Measurements from ENCODE around the gene NCAPG.
"Not testable (repeated sequence)": the region's sequence is repeated elsewhere in the genome, so short reads cannot be mapped to it uniquely, and the experiment has no call there.

NCAPG gene

DNA sequence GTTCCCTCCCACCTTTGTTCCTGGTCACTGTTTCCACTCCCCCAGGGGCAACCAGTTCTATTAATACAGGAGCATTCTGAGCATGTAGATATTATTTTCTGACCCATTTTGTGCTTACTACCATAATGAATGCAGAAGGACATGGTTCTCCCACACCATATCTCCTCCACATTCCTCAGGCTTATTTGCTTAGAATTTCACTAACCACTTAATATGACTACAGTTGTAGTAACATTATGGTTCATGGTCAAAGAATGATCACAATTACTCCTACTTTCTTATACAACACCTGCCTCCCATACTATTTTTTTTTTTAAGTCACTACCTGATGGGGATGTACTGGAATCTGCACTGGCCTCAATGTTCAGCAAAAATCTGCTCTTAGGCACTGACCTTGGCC is 21.8 kb upstream of the NCAPG start:
- no peak for DNase-seq

DNA sequence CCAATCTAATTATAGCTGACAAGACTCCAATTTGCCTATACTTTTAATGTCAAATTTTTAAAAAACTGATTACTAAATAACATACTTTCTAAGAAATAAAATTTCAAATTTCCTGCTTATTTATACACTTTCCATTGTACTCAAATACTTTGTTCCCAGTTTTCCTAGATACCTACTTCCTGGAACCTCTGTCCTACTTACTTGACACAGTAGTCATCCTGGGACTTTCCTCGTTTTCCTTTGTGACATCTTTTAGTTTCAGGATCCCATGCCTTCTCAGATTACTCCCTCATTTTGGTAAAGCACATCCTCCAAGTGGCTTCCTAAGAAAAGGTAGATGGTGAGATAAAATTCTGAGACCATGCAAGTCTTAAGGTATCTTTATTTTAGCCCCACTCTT is 16.0 kb upstream of the NCAPG start:
- no peak for DNase-seq

GRCh38 chr4:17797808-17798207 is 13.0 kb upstream of the NCAPG start:
- DNase-seq = no peak

- no peak for DNase-seq
These were observed 5.1 kb upstream of the NCAPG start for GRCh38 chr4:17805580-17806155.

- DNase-seq = no peak
These were observed 3.3 kb upstream of the NCAPG start for GRCh38 chr4:17807446-17807845.

- no peak for DNase-seq
These were observed 1.1 kb upstream of the NCAPG start for GRCh38 chr4:17809667-17810066.

GRCh38 chr4:17811078-17811603 is 362 bp downstream of the NCAPG start:
- DNase-seq = peak; percentile 3

DNA sequence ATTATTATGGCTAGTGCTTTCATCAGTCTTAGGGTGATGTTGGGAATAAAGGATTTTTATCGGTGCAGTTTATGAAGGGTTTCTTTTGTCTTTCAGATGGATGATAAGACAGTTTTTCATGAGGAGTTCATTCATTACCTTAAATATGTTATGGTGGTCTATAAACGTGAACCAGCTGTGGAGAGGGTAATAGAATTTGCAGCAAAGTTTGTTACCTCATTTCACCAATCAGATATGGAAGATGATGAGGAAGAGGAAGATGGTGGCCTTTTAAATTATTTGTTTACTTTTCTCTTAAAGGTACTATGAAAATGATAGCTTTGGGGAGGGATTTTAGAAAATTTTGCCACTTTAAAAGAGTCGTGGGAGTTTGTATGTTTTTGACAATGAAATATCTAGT is 1.3 kb downstream of the NCAPG start:
- no peak for DNase-seq

GRCh38 chr4:17812801-17813200 is 2.0 kb downstream of the NCAPG start:
- DNase-seq = no peak

GRCh38 chr4:17814140-17814539 is 3.4 kb downstream of the NCAPG start:
- DNase-seq = no peak

- no peak for DNase-seq
These were observed 5.4 kb downstream of the NCAPG start for GRCh38 chr4:17816142-17816541.

DNA sequence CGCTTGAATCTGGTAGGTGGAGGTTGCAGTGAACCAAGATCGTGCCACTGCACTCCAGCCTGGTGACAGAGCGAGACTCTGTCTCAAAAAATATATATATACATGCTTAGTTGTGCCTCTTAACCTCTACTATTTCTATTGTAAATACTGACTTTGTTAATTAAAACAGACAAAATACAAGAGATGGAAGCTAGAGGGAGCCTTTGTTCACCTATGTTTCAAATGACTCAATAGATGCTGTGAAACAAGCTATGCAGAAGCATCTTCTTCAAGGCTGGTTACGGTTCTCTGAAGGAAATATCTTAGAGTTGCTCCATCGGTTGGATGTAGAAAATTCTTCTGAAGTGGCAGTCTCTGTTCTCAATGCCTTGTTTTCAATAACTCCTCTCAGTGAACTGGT is 6.2 kb downstream of the NCAPG start:
- peak; percentile 10 for DNase-seq

GRCh38 chr4:17823871-17824669 is 13.3 kb downstream of the NCAPG start:
- DNase-seq = no peak

DNA sequence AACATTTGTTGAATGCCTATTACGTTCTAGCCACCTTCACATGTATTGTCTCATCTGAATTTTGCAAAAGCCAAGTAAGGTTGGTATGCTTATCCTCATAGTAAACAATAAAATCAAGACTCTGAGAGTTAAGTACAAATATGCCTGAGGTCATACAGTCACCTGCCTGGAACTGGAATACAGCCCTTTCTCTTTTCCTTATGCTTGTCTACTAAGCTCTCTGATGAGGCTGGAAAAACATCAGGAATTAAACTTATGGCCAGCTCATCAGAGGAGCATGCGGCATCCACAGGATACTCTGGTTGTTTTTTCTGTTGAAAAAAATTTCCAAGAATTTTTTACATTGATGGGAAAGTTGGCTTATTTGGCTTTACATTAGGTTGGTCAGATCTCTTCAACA is 35.5 kb downstream of the NCAPG start:
- DNase-seq = no peak

DNA sequence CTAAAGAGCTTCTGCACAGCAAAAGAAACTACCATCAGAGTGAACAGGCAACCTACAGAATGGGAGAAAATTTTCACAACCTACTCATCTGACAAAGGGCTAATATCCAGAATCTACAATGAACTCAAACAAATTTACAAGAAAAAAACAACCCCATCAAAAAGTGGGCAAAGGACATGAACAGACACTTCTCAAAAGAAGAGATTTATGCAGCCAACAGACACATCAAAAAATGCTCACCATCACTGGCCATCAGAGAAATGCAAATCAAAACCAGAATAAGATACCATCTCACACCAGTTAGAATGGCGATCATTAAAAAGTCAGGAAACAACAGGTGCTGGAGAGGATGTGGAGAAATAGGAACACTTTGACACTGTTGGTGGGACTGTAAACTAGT is 39.5 kb downstream of the NCAPG start:
- DNase-seq = not testable (repeated sequence)

GRCh38 chr4:17851959-17852358 is 41.2 kb downstream of the NCAPG start:
- DNase-seq = no peak

DNA sequence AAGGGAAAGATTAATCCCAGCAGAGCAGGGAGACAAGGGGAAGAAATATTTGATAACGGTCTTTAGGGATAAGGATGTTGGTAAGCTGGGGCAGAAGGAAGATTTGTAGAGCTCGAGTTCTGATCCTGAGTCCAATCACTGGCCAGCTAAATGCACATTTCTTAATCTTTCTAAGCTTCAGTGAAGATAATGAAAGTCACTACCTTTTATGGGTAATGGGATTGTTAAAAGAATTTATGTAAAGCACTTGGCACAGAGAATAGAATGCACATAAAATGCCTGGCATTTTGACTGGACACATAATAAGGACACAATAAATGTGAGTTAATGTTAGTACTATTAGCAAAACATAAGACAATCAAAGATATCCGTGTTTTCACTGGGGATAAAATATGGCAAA is 43.3 kb downstream of the NCAPG start:
- DNase-seq = no peak

DNA sequence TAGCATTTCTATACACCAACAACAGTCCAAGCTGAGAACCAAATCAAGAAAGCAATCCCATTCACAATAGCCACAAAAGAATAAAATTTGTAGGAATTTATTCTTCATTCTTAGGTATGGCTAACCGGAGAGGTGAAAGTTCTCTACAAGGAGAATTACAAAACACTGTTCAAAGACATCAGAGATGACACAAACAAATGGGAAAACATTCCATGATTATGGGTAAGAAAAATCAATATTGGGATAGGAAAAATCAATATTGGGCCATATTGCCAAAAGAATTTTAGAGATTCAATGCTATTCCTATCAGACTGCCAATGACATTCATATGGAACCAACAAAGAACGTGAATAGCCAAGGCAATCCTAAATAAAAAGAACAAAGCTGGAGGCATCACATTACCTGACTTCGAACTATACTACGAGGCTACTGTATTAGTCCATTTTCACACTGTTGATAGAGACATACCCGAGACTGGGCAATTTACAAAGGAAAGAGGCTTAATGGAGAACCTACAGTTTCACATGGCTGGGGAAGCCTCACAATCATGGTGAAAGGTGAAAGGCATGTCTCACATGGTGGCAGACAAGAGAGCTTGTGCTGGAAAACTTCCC is 49.1 kb downstream of the NCAPG start:
- DNase-seq = no peak

GRCh38 chr4:17861906-17862305 is 51.1 kb downstream of the NCAPG start:
- not testable (repeated sequence) for DNase-seq

DNA sequence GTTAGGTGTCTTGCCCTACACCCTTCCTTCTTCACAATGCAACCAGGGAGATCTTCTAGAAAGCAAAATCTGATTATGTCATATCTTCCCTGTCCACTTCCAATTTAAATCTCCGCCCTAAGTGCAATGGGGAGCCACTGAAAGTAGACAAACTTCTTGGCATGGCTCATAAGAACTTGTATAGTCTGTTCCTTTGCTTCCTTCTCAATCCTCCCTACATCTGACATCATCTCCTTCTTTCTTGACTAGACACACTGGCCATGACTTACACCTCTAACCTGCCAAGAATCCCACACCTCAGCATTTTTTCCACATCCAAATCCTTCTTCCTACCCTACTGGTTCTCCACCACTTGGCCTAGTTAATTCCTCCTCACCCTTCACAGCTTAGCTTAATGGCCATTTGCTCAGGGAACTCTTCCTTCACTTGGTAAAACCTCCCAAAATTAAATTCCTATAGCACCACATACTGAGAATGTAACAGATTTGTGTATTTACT is 55.1 kb downstream of the NCAPG start:
- no peak for DNase-seq

GRCh38 chr4:17866810-17867209 is 56.0 kb downstream of the NCAPG start:
- DNase-seq = no peak

DNA sequence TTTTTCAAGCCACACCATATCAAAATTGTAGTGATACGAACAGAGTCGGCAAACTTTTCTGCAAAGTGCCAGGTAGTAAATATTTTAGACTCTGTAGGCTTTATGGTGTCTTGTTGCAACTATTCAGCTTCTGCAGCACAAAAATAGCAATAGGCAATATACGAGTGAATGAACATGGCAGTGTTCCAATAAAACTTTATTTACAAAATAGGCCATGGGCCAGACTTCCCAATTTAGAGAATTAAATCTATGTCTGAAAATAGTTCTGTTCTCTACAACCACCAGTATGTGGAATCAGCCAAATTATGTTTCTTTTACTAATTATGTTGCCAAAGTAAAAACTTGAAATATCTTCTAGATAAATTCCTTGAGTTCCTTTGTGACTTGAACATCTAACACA is 56.5 kb downstream of the NCAPG start:
- no peak for DNase-seq

GRCh38 chr4:17869327-17869726 is 58.5 kb downstream of the NCAPG start:
- DNase-seq = no peak

Measured in NCI-H510A treated with DMSO at 0.1 percent for 48 hours (cell line).